Omental fat pad (tissue), 4 donors: ENCODE measurements around the gene ERFL. TPM values are rescaled to one million over a fixed set of nuclear protein-coding genes. Genes with fewer than 3 reads are reported as not detected.

Experiments
- ATAC-seq: fragments of 150-250 bp; one replicate; pipeline ENCODE4 v1.9.1; 2016; ENCODE audit warnings: mild to moderate bottlenecking, moderate library complexity; ENCODE audit not compliant: low FRiP score
- DNase-seq: peaks from one replicate; pipeline ENCODE4 v3.0.0-alpha.2; 2019; ENCODE audit warnings: low spot score
- CTCF ChIP-seq, 3 donors: fragments of 450-650 bp; IDR thresholded peaks; one replicate each; pipeline ENCODE4 v1.5.1; 2016 to 2017; ENCODE audit warnings: antibody characterized with exemption in 3 of 3, mild to moderate bottlenecking in 3 of 3, moderate library complexity in 2 of 3
- total RNA-seq, 4 donors: library from RNA; depleted of rRNA; stranded (reverse); fragments of >200 nt; gene quantifications; one replicate each; pipeline ENCODE4 v1.1.0, GENCODE V29; 2016

Gene ERFL
- total RNA-seq, 4 donors from 2014 or later, result 0.25 TPM; not detected in 3

GRCh38 chr19:41906916-41907680 is 21.2 kb downstream of the ERFL start:
- TF ChIP-seq CTCF (IDR thresholded peaks at IDR 0.05), result no peak
- no peak for DNase-seq
- no peak for ATAC-seq

- DNase-seq (no peak), ATAC-seq (no peak)
- TF ChIP-seq CTCF (IDR thresholded peaks at IDR 0.05), result no peak
Measured at GRCh38 chr19:41906271-41906670, 22.0 kb downstream of the ERFL start.

- ATAC-seq (no peak), DNase-seq (no peak)
- TF ChIP-seq CTCF (IDR thresholded peaks at IDR 0.05), result no peak
Measured at GRCh38 chr19:41905273-41906002, 22.8 kb downstream of the ERFL start.

- ATAC-seq (no peak), DNase-seq (no peak)
- no peak for TF ChIP-seq CTCF (IDR thresholded peaks at IDR 0.05)
Measured at GRCh38 chr19:41904118-41904870, 24.0 kb downstream of the ERFL start.

- TF ChIP-seq CTCF (IDR thresholded peaks at IDR 0.05), result no peak
- no peak for DNase-seq
- ATAC-seq, result no peak
Measured at GRCh38 chr19:41903193-41903953, 24.9 kb downstream of the ERFL start.

GRCh38 chr19:41902594-41902993 is 25.7 kb downstream of the ERFL start:
- TF ChIP-seq CTCF (IDR thresholded peaks at IDR 0.05), result no peak
- ATAC-seq (no peak), DNase-seq (no peak)
